HG03432 (cell line): ENCODE results near the gene SMOC2.

Experiments used
- ATAC-seq: cut with Tn5 transposase; IDR thresholded peaks from one replicate; pipeline ENCODE4 v1.9.1; 2021; ENCODE audit warnings: mild to moderate bottlenecking, moderate library complexity; ENCODE audit not compliant: unreplicated experiment

The SMOC2 gene

DNA sequence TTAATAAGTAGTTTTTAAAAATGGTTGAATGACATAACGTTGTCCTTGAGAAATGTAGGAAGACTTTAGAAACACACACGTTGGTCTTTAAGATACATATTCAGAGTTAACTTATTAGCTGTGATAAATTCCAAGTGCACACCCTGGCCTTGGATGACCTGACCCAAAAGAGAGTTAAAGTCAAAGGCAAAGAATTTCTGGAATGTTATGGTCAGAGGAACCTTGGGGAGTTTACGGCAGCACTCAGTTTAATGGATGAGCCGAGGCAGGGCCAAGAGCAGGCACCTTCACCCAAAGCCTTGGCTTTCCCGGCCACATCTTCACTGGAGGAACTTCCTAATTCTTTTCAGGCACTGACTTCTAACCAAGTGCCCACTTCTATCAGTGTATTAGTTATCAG lies 200.5 kb downstream of the SMOC2 start:
- ATAC-seq = no peak

DNA sequence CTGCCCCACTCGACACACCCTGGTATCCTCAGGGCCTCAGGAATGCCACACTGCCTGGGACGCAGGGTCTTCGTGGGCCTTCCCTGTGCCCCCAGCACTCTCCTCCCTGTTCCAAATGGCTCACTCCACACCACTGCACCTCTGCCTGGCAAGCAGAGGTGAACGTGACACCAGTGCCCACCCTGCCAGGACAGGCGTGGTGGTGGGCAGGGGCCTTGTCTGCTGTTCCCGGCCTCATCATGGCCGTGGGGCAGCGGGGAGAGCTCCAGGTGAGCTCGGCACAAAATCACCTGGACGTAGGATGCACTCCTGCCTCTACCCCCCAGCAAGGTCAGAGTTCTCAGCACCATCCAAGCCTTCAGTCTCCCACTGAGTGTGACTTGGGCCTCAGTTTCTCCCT lies 202.4 kb downstream of the SMOC2 start:
- ATAC-seq = no peak

DNA sequence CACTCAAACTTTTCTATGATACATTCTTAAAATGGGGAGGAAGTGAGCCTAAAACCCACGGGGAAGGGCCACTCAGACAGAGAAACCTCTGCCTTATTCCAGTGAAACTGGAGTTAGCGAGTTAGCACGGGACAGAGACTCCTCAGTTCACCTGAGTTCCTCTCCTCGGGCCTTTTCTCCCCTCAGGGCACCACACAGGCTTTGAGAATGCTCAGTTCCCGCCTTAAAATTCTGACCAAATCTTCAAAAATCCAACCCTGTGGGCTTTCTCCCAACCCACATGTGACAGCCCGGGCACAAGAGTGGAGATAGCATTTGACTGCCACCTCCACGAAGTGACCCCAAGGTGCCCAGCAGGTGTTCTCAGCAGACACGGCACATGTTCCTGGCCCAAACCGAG lies 204.3 kb downstream of the SMOC2 start:
- no peak for ATAC-seq

DNA sequence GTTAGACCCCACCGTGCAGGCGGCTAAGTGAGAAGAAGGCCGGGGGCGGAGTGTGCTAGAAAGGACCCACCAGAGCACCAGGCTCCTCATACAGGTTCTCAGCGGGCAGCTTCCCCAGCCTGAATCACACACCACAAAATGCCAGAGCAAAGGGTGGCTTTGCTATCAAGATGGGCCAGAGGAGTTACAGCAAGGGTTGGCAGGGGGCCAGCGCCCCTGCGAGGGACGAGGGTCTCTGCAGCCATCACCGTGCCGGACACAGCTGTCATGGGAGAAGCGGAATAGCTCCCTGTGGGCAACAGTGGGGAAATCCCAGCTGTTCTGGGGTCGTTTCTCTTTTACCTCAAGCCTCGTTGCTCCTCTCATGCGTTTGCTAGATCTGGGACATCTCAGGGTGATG lies 206.3 kb downstream of the SMOC2 start:
- no peak for ATAC-seq

DNA sequence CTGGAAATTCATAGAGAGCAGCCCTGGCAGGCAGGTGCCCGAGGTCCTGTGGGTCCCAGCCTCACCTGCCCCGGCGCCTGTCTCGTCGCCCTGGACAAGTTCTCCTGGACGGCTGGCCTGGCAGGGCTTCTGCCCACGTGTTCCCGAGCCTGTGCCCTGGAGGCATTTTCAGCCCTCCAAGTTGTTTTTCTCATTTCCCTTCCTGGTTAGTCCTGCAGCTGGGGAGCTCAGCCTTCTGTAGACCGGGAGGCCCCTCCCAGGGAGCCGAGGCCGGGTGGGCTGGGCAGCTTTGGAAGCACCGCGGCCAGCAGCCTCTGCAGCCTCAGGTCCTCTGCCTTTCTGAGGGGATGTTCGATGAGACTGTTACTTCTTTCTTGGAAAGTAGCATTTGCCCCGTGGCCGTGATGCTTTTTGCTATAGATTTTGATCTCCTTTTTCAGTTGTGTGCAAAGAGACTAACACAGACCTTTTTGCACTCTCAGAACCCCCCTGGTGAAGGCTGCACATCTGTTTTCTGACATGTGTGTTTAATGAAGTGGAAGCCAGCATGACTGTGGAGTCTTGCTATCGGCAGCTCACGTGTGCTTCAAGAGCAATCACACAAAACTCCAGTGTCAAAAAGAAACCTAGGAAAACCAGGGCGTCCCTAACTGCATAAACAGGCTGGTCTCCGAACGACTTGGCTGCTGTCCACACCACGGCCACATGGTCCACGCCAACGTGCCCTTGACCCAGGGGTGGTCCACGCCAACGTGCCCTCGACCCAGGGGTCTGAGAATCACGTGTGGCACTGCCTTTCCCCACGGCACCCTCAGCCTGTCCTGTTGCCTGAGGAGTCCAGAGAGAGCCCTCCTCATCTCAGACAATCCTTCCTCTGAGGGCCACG lies 207.5 kb downstream of the SMOC2 start:
- no peak for ATAC-seq

DNA sequence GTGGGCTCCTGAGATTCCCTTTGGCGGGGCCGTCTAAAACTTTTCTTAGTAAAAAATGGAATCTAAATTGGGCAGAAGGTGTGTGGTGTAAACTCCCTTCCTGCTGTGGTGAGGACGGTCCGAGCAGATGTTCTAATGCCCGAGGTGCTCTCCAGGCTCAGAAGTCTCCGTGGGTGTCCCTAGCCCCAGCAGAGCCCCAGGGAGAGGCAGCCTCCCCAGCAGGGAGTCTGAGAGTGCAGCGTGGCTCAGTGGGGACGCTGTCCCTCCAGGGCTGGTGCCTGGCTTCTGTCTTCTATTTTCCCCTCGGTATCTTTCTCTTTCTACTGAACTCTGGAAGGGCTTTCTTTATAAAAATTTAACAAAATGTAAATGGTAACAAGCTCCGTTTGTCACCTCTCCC lies 208.2 kb downstream of the SMOC2 start:
- ATAC-seq = no peak

DNA sequence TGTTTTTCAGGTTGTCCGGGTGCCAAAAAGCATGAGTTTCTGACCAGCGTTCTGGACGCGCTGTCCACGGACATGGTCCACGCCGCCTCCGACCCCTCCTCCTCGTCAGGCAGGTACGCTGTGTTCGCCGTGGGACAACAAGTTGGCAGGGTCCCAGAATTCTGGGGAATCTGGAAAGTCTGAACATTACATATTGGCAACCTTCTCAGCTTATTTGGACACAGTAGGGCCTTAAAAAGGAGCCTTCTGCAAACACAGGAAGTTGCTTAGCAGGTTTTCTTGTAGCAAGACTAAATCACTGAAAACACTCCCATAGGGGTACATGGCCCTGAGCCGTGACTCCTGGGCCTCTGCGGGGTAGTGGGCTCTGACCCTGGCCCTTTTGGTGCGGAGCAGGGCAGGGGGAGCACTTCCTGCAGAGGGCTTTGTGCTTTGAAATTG lies 209.7 kb downstream of the SMOC2 start:
- no peak for ATAC-seq

DNA sequence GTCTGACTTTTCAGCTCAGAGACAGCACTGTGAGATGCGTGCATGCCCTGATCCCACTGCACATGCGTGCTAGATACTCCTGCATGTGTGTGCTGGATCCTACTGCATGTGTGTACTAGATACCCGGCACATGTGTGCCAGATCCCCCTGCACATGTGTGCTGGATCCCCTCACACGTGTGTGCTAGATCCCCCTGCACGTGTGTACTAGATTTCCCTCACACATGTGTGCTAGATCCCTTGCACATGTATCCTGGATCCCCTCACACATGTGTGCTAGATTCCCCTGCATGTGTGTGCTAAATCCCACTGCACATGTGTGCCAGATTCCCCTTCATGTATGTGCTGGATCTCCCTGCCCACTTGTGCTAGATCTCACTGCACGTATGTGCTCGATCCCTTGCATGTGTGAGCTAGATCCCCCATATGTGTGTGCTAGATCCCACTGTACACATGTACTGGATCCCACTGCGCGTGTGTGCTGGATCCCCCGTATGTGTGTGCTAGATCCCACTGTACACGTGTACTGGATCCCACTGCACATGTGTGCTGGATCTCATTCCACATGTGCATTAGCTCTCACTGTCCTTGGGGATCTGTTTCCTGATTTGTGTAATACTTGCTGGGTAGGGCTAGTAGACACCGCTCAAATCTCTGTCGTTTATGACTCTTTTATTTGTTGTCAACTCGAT lies 214.6 kb downstream of the SMOC2 start:
- ATAC-seq = no peak

DNA sequence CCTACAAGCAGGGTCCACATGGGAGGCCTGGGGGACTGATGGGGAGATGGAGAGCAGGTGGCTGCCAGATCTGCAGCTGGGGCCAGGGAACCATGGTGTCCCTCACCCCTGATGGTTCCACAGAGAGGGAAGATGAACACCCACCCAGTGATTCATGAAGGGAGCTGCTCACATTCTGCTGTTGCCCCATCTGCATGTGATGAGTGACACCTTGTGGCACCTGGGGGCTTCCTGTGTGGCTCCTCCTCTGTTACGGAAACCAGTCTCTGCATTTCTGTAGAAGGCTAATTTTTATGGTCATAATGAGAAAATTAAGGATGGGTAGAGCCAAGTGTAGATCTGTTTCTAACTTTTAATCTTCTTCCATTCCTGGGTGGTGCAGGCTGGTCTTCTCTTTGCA lies 217.1 kb downstream of the SMOC2 start:
- no peak for ATAC-seq

DNA sequence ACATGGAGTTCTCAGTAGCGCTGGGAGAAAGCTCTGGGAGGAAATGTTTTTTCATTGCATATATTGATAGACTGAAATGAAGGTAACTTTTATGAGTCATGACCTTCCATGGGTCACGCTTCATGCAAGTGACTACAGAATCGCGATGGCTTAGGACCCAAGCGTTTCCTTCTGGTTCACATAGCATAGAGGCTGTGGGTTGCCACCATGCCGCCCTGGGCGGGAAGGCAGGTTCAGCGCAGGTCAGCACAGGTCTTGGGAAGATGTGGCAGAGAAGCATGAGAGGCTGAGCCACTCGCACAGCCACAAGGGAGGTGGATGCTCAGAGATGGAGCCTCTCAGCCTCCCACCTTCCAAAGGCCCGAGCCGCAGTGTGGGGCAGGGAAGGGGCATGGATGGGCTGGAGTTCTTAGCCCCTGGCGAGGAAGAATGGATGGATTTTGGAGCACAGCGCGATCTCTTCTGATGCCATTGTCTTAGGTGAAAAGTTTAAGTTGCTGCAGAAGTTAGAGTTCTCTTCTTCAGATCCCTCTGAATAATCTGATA lies 219.5 kb downstream of the SMOC2 start:
- no peak for ATAC-seq

DNA sequence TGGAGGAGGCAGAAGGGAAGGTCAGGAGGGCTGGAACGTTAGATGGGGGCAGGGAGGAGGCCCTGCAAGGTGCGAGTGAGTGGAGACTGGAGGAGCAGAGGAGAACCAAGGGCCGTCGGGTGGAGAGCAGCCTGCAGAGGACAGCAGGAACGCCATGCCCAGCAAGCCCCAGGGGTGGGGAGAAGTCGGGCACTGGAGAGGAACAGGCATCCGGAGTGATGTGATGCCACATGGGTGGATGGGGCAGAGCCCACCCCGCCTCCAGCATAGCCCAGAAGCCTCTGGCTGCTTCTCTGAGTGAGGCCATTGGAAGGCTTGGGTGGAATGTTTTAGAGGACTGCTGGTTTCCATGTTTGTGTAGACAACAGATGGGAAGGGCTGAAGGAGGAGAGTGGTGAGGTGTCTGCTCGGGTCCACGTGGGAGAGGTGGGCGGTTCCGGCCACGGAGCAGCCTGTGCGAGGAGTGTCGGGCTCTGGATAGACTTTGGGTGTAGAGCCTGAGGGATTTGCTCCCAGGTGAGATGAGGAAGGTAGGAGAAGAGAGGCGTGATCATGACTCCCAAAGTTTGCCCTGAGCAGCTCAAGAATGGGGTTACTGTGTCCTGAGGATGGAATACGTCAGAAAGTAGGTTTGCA lies 221.4 kb downstream of the SMOC2 start:
- no peak for ATAC-seq

DNA sequence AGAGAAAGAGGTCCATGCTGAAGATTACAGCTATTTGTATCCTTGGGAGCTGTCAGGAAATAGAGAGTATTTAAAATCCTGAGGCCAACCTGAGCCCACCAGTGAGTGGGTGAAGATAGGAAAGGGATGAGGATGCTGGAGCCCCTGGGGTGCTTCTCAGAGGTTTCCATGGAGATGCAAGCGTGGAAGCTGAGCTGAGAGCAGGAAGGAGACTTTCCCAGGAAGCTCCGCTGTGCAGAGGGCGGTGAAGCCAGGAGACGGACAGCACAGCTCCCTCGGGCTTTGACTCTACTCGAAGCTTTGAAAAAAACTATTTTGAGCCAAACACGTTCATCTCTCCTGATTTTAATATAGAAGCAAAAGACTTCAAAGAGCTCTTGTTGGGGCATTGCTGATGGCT lies 222.1 kb downstream of the SMOC2 start:
- no peak for ATAC-seq

DNA sequence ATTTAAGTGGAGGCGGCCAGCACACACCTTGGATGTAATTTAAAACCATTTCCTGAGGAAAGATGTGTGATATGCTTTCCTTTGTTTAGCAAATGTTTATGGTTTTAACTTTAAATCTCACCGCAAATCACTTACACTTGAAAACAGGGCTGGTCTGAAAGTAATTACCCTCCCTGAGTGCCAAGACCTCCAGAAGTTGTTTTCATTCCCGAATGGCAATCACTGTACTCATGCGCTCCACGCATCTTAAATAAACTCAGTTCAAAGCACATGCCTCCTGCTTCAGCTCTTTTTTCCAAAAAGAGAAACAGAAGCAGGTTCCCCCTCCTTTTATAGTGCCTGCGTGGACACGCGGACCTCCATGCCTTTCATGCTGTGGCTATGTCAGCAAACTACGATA lies 224.0 kb downstream of the SMOC2 start:
- no peak for ATAC-seq

DNA sequence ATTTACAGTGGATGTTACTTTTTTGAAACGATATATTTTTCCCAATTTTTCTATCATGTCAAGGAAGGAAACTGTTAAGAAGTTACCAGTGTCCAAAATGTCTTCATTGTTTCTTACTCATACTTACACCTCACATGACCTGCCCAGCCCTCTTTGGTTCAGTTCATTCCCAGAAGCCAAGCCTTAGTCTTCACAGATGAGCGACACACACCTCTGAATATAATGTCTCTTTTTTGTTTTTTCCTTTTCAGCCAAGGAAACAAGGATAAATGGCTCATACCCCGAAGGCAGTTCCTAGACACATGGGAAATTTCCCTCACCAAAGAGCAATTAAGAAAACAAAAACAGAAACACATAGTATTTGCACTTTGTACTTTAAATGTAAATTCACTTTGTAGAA lies 225.2 kb downstream of the SMOC2 start:
- no peak for ATAC-seq

DNA sequence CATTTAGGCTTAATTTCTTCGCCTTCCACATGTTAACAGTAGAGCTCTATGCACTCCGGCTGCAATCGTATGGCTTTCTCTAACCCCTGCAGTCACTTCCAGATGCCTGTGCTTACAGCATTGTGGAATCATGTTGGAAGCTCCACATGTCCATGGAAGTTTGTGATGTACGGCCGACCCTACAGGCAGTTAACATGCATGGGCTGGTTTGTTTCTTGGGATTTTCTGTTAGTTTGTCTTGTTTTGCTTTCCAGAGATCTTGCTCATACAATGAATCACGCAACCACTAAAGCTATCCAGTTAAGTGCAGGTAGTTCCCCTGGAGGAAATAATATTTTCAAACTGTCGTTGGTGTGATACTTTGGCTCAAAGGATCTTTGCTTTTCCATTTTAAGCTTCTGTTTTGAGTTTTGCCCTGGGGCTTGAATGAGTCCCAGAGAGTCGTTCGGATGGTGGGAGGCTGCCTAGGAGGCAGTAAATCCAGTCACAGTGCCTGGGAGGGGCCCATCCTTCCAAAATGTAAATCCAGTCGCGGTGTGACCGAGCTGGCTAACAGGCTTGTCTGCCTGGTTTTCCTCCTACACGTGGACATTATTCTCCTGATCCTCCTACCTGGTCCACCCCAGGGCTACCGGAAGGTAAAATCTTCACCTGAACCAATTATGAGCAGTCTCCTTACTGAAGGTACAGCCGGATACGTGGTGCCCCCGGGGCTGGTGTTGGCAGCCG lies 225.9 kb downstream of the SMOC2 start:
- ATAC-seq = no peak

DNA sequence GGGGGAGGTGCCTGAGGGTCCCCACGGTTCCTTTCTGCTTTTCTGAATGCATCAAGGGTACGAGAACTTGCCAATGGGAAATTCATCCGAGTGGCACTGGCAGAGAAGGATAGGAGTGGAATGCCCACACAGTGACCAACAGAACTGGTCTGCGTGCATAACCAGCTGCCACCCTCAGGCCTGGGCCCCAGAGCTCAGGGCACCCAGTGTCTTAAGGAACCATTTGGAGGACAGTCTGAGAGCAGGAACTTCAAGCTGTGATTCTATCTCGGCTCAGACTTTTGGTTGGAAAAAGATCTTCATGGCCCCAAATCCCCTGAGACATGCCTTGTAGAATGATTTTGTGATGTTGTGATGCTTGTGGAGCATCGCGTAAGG lies 226.4 kb downstream of the SMOC2 start:
- no peak for ATAC-seq

DNA sequence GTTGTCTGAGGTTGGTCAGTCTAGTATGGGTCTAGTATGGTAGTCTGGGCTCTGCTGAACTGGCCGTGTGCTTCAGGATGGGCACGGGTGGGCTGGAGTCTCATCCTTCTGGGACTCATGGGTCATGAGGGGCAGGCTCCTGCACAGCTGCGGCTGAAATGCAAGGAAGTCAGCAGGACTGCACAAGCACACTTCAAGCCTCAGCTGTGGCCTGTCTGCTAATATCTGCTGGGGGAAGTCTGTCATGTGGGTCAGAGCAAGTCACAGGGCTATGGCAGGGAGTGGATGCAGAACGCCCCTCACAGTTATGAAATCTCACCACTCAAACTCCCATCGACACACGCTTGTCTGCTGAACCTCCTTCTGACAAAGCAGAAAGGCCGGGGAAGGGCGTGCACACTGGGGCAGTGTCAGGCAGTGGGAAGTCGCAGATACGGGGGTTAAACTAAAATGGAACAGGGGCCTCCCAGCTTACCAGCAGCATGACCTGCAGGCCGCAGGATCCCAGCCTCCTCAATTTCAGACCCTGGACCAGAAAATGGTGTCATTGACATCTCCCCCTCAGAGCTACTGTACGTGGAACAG lies 229.5 kb downstream of the SMOC2 start:
- no peak for ATAC-seq

DNA sequence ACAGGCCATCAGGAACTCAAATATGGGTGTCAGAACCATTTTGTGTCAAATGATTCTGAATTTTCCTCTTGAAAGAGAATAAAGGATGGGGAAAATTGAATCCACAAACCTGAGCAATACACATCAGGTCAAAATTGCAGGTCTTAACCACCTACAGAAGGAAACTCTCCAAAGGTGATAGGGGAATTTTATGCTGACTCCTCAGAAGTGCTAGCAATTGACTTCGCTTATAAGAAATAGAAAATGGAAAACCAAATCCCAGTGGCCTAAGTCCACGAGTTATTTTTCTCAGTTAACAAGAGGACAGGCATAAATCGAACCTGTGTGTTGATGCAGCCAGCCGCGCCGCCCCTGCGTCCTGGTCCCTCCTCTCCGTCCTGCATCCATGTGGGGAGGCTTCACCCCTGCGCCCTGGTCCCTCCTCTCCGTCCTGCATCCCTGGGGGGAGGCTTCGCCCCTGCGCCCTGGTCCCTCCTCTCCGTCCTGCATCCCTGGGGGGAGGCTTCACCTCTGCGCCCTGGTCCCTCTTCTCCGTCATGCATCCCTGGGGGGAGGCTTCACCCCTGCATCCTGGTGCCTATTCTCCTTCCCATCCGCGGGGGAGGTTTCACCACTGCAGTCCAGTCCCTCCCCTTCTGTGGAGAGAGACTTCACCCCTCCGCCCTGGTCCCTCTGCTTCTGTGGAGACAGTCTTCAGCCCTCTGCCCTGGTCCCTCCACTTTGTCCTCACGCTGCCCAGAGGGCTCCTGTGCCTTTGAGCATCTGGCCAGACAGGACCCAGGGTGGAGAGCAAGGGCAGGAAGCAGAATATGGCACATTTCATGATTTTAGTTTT lies 230.3 kb downstream of the SMOC2 start:
- no peak for ATAC-seq

DNA sequence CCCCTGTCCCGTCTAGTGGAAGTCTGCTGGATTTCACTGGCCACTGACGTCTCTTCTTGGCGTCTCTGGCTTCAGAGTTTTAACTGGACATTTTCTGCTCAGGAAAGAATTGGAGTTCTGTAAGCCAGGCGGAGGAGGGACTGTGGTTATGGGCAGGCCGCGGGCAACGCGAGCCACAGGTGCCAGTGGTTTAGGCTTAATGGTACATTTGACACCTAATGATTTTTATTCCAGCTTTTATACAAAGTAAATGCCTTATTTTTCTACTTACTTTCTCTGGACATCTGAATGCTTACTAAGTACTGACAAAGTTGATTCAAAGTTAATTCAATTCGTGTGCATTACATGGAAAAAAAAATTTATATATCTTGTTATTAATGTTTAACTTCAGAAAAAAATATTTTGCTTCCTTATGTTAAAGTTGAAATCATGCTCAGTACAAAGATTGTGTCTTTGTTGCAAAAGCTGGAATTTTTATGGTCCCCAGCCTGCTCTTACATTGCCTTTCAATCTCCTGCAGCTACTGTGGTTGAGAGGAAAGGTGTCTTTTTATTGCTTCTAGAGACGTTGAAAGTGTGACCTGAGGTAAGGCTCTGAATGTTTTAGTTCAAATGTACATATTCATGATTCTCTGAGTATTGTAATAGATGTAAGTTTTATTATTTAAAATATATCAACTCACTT lies 231.0 kb downstream of the SMOC2 start:
- no peak for ATAC-seq
